Natural killer cell (primary cell): ENCODE measurements around the gene RBP2. TPM values are rescaled to one million over a fixed set of nuclear protein-coding genes. Genes with fewer than 3 reads are reported as not detected.

Experiments
- ATAC-seq, 3 donors: fragments of 150-1000 bp in 2 of 3; fragments of 200-7000 bp in 1 of 3; cut with Tn5 transposase; 1 replicate in 1 of 3; 2 replicates in 2 of 3; pipeline ENCODE4 v1.10.0; 2021; ENCODE audit warnings: mild to moderate bottlenecking in 2 of 3, moderate library complexity in 2 of 3
- DNase-seq, 2 donors: peaks; one replicate each; pipeline versions ENCODE4 v3.0.0 to v3.0.0-alpha.2; 2013 to 2021; ENCODE audit warnings: mixed read lengths in 1 of 2
- H3K27ac ChIP-seq: one replicate; pipeline ENCODE4 v1.5.1; 2013; ENCODE audit warnings: mild to moderate bottlenecking, low read length
- H3K27me3 ChIP-seq: one replicate; pipeline ENCODE4 v1.6.1; 2013; ENCODE audit warnings: low read length; ENCODE audit not compliant: control insufficient read depth, insufficient read depth
- H3K36me3 ChIP-seq: one replicate; pipeline ENCODE4 v1.6.1; 2013; ENCODE audit warnings: low read length; ENCODE audit not compliant: control insufficient read depth, insufficient read depth
- H3K4me1 ChIP-seq: one replicate; pipeline ENCODE4 v1.6.1; 2013; ENCODE audit warnings: low read length; ENCODE audit not compliant: control insufficient read depth, insufficient read depth
- H3K4me3 ChIP-seq: one replicate; pipeline ENCODE4 v1.5.1; 2013; ENCODE audit warnings: low read length
- H3K9me3 ChIP-seq: one replicate; pipeline ENCODE4 v1.6.1; 2013; ENCODE audit warnings: low read length; ENCODE audit not compliant: control insufficient read depth, insufficient read depth
- H3K27ac Mint-ChIP-seq, 2 donors: one replicate each; pipeline ENCODE4 v1.8.0; 2022; ENCODE audit warnings: mild to moderate bottlenecking in 2 of 2, mixed read lengths in 2 of 2, moderate library complexity in 1 of 2
- H3K27me3 Mint-ChIP-seq, 2 donors: one replicate each; pipeline ENCODE4 v1.8.0; 2022; ENCODE audit warnings: low read depth in 2 of 2, mixed read lengths in 2 of 2
- H3K36me3 Mint-ChIP-seq: one replicate; pipeline ENCODE4 v1.8.0; 2022; ENCODE audit warnings: mixed read lengths
- H3K4me1 Mint-ChIP-seq, 2 donors: one replicate each; pipeline ENCODE4 v1.8.0; 2022; ENCODE audit warnings: mixed read lengths in 2 of 2
- H3K4me3 Mint-ChIP-seq: one replicate; pipeline ENCODE4 v1.8.0; 2022; ENCODE audit warnings: mild to moderate bottlenecking, moderate library complexity, mixed read lengths
- H3K9me3 Mint-ChIP-seq, 2 donors: one replicate each; pipeline ENCODE4 v1.8.0; 2022; ENCODE audit warnings: mixed read lengths in 2 of 2
- WGBS: methylation state at CpG from one replicate; pipeline ENCODE4 v1.1.7; 2013; ENCODE audit warnings: missing lambda C conversion rate; ENCODE audit not compliant: insufficient coverage; 5-methylcytosine and 5-hydroxymethylcytosine counted together
- intact Hi-C: fragments of 100-400 bp; cut with micrococcal nuclease; formaldehyde crosslinking; loops from one replicate; pipeline ENCODE4 v1.14.2; 2022
- total RNA-seq, 4 donors: library from RNA; stranded (reverse); fragments of 120-200 nt in 1 of 4; gene quantifications; one replicate each; pipeline versions ENCODE4 v1.2.3 to v1.2.4, GENCODE V29; 2013 to 2022
- TF ChIP-seq, protein P1 (sequence below): fragments of 200-600 bp; IDR thresholded peaks from one replicate; pipeline ENCODE4 v1.8.0; 2022; ENCODE audit warnings: antibody characterized with exemption

The RBP2 gene
- total RNA-seq, 3 donors from 2014 or later (not counting 1 experiment from before 2014, with no cell fraction given): not detected

DNA sequence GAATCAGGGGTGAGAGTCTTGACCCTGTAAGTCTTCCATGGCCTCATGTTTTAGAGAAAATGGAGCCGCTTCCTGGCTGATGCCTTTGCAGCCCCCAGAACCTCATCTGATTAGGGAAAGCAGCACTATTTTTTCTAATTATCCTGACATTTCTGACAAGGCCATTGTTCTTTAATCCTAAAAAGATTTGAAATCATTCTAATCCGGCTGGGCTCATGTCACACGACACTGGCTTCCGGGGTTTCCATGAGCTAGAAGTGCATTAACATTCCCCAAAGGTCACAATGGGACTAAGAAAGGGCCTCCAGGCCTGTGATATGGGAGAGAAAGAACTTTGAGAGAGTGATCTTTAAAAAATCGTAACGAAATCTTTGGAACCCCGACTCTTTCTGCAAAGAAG, 33.1 kb downstream of the RBP2 start:
- 94% methylated on average over 7 of the region's 7 CpGs for WGBS
- no peak for ATAC-seq

DNA sequence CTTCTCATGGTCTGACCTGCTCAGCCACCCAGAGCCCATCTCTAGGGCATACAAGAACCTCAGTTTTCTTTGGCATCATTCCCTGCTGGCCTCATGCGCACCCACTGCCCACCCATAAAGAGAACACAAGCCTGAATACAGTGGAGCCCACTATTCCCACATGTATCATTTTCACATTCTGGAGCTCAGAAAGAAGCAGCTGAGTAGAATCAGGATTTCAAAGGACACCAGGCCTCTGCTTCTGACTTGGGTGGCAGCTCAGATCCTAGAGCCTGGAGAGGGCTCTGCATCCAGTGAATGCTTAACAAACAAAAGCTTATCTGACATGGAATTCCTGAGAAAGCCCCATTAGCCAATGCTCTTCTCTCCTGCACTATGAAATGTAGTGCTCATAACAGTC, 34.7 kb downstream of the RBP2 start:
- H3K27ac Mint-ChIP-seq: no peak overlapping the region
- intact Hi-C loops: no loop called here
- no peak overlapping the region for H3K4me3 Mint-ChIP-seq
- Histone ChIP-seq H3K9me3 (no peaks in the 10 kb centered on the region), H3K36me3 (no peaks in the 10 kb centered on the region), H3K4me3 (no peak overlapping the region), H3K27ac (no peak overlapping the region), H3K4me1 (no peaks in the 10 kb centered on the region), H3K27me3 (no peaks in the 10 kb centered on the region)
- WGBS: 100% methylated on average over 1 of the region's 1 CpG
- H3K4me1 Mint-ChIP-seq: no peaks in the 10 kb centered on the region
- TF ChIP-seq, protein P1, sequence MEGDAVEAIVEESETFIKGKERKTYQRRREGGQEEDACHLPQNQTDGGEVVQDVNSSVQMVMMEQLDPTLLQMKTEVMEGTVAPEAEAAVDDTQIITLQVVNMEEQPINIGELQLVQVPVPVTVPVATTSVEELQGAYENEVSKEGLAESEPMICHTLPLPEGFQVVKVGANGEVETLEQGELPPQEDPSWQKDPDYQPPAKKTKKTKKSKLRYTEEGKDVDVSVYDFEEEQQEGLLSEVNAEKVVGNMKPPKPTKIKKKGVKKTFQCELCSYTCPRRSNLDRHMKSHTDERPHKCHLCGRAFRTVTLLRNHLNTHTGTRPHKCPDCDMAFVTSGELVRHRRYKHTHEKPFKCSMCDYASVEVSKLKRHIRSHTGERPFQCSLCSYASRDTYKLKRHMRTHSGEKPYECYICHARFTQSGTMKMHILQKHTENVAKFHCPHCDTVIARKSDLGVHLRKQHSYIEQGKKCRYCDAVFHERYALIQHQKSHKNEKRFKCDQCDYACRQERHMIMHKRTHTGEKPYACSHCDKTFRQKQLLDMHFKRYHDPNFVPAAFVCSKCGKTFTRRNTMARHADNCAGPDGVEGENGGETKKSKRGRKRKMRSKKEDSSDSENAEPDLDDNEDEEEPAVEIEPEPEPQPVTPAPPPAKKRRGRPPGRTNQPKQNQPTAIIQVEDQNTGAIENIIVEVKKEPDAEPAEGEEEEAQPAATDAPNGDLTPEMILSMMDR: no peak
- DNase-seq (no peak), ATAC-seq (no peak)
- H3K9me3 Mint-ChIP-seq: no peaks in the 10 kb centered on the region
- no peaks in the 10 kb centered on the region for H3K36me3 Mint-ChIP-seq
- H3K27me3 Mint-ChIP-seq: no peaks in the 10 kb centered on the region

More for the DNA sequence above, 33.1 kb downstream of the RBP2 start:
- intact Hi-C loops: no loop called here
- no peaks in the 10 kb centered on the region for H3K9me3 Mint-ChIP-seq
- TF ChIP-seq, protein P1: no peak
- H3K27me3 Mint-ChIP-seq: no peaks in the 10 kb centered on the region
- H3K36me3 ChIP-seq: no peaks in the 10 kb centered on the region
- no peak for DNase-seq
- no peak overlapping the region for H3K4me3 ChIP-seq
- no peaks in the 10 kb centered on the region for H3K4me1 Mint-ChIP-seq
- H3K36me3 Mint-ChIP-seq: no peaks in the 10 kb centered on the region
- no peaks in the 10 kb centered on the region for H3K9me3 ChIP-seq
- H3K27ac Mint-ChIP-seq: no peak overlapping the region
- H3K27ac ChIP-seq: no peak overlapping the region
- H3K4me3 Mint-ChIP-seq: no peak overlapping the region
- H3K4me1 ChIP-seq: no peaks in the 10 kb centered on the region
- H3K27me3 ChIP-seq: no peaks in the 10 kb centered on the region

DNA sequence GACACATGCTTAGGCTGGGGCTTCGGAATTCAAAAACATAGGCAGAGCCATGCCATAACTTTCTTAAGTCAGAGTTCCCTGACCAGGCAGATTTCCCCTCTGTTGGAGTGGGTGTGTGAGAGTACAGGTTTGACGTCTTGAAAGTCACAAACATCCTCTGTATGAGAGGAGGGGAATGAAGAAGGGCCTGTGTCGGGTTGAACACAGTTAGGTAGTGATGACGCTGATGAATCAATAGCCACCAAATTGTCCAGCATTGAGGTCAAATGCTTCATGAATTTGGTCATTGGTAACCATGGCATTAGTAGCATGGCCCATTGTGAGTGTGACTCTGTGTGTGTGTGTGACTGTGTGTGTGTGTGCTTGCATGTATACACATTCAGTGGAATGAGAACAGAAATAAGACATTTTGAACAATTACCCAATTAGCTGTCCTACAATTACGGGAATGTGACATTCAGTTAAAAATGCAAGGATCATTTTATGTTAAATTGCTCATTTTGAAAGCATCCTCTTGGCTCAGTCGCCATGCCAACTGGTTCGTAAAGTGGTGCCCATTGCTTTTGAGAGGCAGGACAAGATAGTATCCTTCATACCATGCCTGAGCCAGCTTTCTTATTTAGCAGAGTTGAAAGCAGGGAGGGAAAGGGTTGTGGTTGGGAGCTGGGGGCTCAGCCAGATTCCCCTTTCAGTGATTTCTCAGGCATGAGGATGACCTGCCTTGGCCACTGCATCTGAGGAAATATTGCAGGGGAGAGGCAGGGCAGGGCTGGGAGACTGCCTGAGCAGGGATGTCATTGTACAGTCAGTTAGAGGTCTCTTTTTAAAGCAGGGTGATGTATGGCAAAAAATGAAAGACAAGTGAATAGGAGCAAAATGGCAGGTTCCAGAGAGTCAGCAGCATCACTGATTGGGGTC, 35.4 kb downstream of the RBP2 start:
- no peak overlapping the region for H3K27ac ChIP-seq
- Mint-ChIP-seq H3K4me1 (no peaks in the 10 kb centered on the region), H3K27me3 (no peaks in the 10 kb centered on the region), H3K9me3 (no peaks in the 10 kb centered on the region), H3K36me3 (no peaks in the 10 kb centered on the region), H3K4me3 (no peak overlapping the region), H3K27ac (no peak overlapping the region)
- TF ChIP-seq, protein P1: no peak
- H3K9me3 ChIP-seq: no peaks in the 10 kb centered on the region
- H3K36me3 ChIP-seq: no peaks in the 10 kb centered on the region
- DNase-seq: no peak
- H3K4me1 ChIP-seq: no peaks in the 10 kb centered on the region
- 92% methylated on average over 7 of the region's 7 CpGs for WGBS
- intact Hi-C loops: no loop called here
- H3K4me3 ChIP-seq: no peak overlapping the region
- ATAC-seq: no peak
- no peaks in the 10 kb centered on the region for H3K27me3 ChIP-seq
